GM23248 (cell line): Measurements from ENCODE around the gene IRF5.

Experiments used
- EZH2 ChIP-seq: fragments of 200-600 bp; sonication (generic); IDR thresholded peaks from 2 replicates; pipeline ENCODE4 v1.6.1; 2018; ENCODE audit warnings: antibody characterized with exemption, mild to moderate bottlenecking; ENCODE audit not compliant: insufficient read depth, poor library complexity, severe bottlenecking
- EZH2phosphoT487 ChIP-seq: fragments of 200-600 bp; sonication (generic); IDR thresholded peaks from 2 replicates; pipeline ENCODE4 v1.6.1; 2018; ENCODE audit warnings: antibody characterized with exemption, moderate library complexity, mild to moderate bottlenecking, low read depth; ENCODE audit not compliant: insufficient read depth

GRCh38 chr7:128913870-128914565, 23.7 kb upstream of the IRF5 start:
- TF ChIP-seq EZH2, result no peak
- no peak for TF ChIP-seq EZH2phosphoT487
